T-helper 17 cell (primary cell): ENCODE measurements around the gene GPRC6A. TPM values are rescaled to one million over a fixed set of nuclear protein-coding genes. Genes with fewer than 3 reads are reported as not detected.
"Not testable (repeated sequence)": the region's sequence is repeated elsewhere in the genome, so short reads cannot be mapped to it uniquely, and the experiment has no call there.

Experiments used
- ATAC-seq: fragments of 150-1000 bp; cut with Tn5 transposase; 2 replicates; pipeline ENCODE4 v1.10.0; 2021; ENCODE audit warnings: mild to moderate bottlenecking, moderate library complexity
- DNase-seq, 3 donors: peaks; one replicate each; pipeline versions ENCODE4 v3.0.0 to v3.0.0-alpha.2; 2020 to 2021
- H3K9me3 ChIP-seq: one replicate; pipeline ENCODE4 v1.7.0; 2013; ENCODE audit warnings: low read length, mild to moderate bottlenecking; ENCODE audit not compliant: control insufficient read depth, poor library complexity, severe bottlenecking
- H3K27ac Mint-ChIP-seq: one replicate; pipeline ENCODE4 v1.8.0; 2022; ENCODE audit warnings: mild to moderate bottlenecking, moderate library complexity, mixed read lengths
- H3K27me3 Mint-ChIP-seq: one replicate; pipeline ENCODE4 v1.8.0; 2022; ENCODE audit warnings: mixed read lengths
- H3K36me3 Mint-ChIP-seq: one replicate; pipeline ENCODE4 v1.8.0; 2022; ENCODE audit warnings: low read depth, mixed read lengths
- H3K4me1 Mint-ChIP-seq: one replicate; pipeline ENCODE4 v1.8.0; 2022; ENCODE audit warnings: mild to moderate bottlenecking, mixed read lengths
- H3K4me3 Mint-ChIP-seq: one replicate; pipeline ENCODE4 v1.8.0; 2022; ENCODE audit warnings: mild to moderate bottlenecking, moderate library complexity, mixed read lengths
- total RNA-seq, 4 donors: library from RNA in 2 of 4; stranded (reverse) in 2 of 4; gene quantifications; one replicate each; pipeline ENCODE4 v1.2.3 and lab custom pipeline; 2022 to 2026

Gene GPRC6A
- not detected for total RNA-seq
- 0 reads per million in 2 donors for total RNA-seq (lab: John Stamatoyannopoulos, UW)

GRCh38 chr6:116828983-116829382 lies at the start of gene GPRC6A:
TSS of gene GPRC6A (minus strand) at chr6:116829083. CDS start at chr6:116829013, 70 bp downstream.
- no peak for ATAC-seq
- no peaks in the 10 kb centered on the region for H3K9me3 ChIP-seq
- Mint-ChIP-seq H3K27ac (no peak within 1 kb of the TSS), H3K4me1 (no peaks in the 10 kb centered on the region), H3K27me3 (no peaks in the 10 kb centered on the region), H3K4me3 (no peak within 1 kb of the TSS), H3K36me3 (no peaks in the 10 kb centered on the region)
- DNase-seq: no peak

GRCh38 chr6:116877743-116878142 lies 48.9 kb upstream of the GPRC6A start:
- no peak for ATAC-seq
- H3K36me3 Mint-ChIP-seq: peaks cover 3% of the 10 kb centered on the region
- peaks cover 9% of the 10 kb centered on the region for H3K4me1 Mint-ChIP-seq
- no peaks in the 10 kb centered on the region for H3K9me3 ChIP-seq
- no peak overlapping the region for H3K27ac Mint-ChIP-seq
- no peak for DNase-seq
- peaks cover 27% of the 10 kb centered on the region for H3K27me3 Mint-ChIP-seq
- H3K4me3 Mint-ChIP-seq: no peak overlapping the region

- Mint-ChIP-seq H3K36me3 (peaks cover 3% of the 10 kb centered on the region), H3K27ac (no peak within 1 kb of the TSS), H3K4me3 (peak within 1 kb of the TSS; percentile 63), H3K4me1 (peaks cover 9% of the 10 kb centered on the region), H3K27me3 (peaks cover 27% of the 10 kb centered on the region)
- no peaks in the 10 kb centered on the region for H3K9me3 ChIP-seq
- ATAC-seq (no peak), DNase-seq (no peak)
These were observed 48.0 kb upstream of the GPRC6A start, which contains the start of gene RFX6 for GRCh38 chr6:116876635-116877611. TSS of gene RFX6 (plus strand) at chr6:116877242. CDS start at chr6:116877276, 34 bp downstream.

GRCh38 chr6:116876107-116876506 lies 47.2 kb upstream of the GPRC6A start:
- Mint-ChIP-seq H3K4me1 (peaks cover 9% of the 10 kb centered on the region), H3K27me3 (peaks cover 27% of the 10 kb centered on the region), H3K36me3 (peaks cover 3% of the 10 kb centered on the region), H3K27ac (no peak overlapping the region), H3K4me3 (peak overlapping the region; percentile 63)
- no peak for ATAC-seq
- H3K9me3 ChIP-seq: no peaks in the 10 kb centered on the region
- DNase-seq: no peak

- Mint-ChIP-seq H3K4me3 (no peak overlapping the region), H3K36me3 (peaks cover 3% of the 10 kb centered on the region), H3K27ac (no peak overlapping the region), H3K4me1 (peaks cover 9% of the 10 kb centered on the region), H3K27me3 (peaks cover 25% of the 10 kb centered on the region)
- DNase-seq: no peak
- no peaks in the 10 kb centered on the region for H3K9me3 ChIP-seq
- ATAC-seq: no peak
These were observed 43.9 kb upstream of the GPRC6A start for GRCh38 chr6:116872771-116873170.

- Mint-ChIP-seq H3K27me3 (peaks cover 5% of the 10 kb centered on the region), H3K4me1 (no peaks in the 10 kb centered on the region), H3K36me3 (no peaks in the 10 kb centered on the region), H3K4me3 (no peak overlapping the region), H3K27ac (peak overlapping the region; percentile 37)
- ATAC-seq (no peak), DNase-seq (no peak)
- no peaks in the 10 kb centered on the region for H3K9me3 ChIP-seq
These were observed 37.5 kb upstream of the GPRC6A start for GRCh38 chr6:116866281-116866871.

- H3K27ac Mint-ChIP-seq: no peak overlapping the region
- peaks cover 2% of the 10 kb centered on the region for H3K36me3 Mint-ChIP-seq
- H3K27me3 Mint-ChIP-seq: no peaks in the 10 kb centered on the region
- no peak for DNase-seq
- H3K4me1 Mint-ChIP-seq: no peaks in the 10 kb centered on the region
- H3K9me3 ChIP-seq: no peaks in the 10 kb centered on the region
- no peak overlapping the region for H3K4me3 Mint-ChIP-seq
- no peak for ATAC-seq
These were observed 30.4 kb upstream of the GPRC6A start for GRCh38 chr6:116859264-116859663.

GRCh38 chr6:116858060-116858459 lies 29.2 kb upstream of the GPRC6A start:
- DNase-seq (no peak), ATAC-seq (no peak)
- Mint-ChIP-seq H3K36me3 (peaks cover 2% of the 10 kb centered on the region), H3K4me1 (no peaks in the 10 kb centered on the region), H3K27ac (no peak overlapping the region), H3K4me3 (no peak overlapping the region), H3K27me3 (no peaks in the 10 kb centered on the region)
- no peaks in the 10 kb centered on the region for H3K9me3 ChIP-seq

- H3K9me3 ChIP-seq: no peaks in the 10 kb centered on the region
- no peaks in the 10 kb centered on the region for H3K36me3 Mint-ChIP-seq
- no peak for ATAC-seq
- H3K4me1 Mint-ChIP-seq: no peaks in the 10 kb centered on the region
- DNase-seq: no peak
- H3K4me3 Mint-ChIP-seq: no peak overlapping the region
- H3K27ac Mint-ChIP-seq: no peak overlapping the region
- peaks cover 19% of the 10 kb centered on the region for H3K27me3 Mint-ChIP-seq
These were observed 18.3 kb upstream of the GPRC6A start for GRCh38 chr6:116847227-116847626.

GRCh38 chr6:116842459-116842858 lies 13.6 kb upstream of the GPRC6A start:
- no peaks in the 10 kb centered on the region for H3K9me3 ChIP-seq
- H3K27ac Mint-ChIP-seq: no peak overlapping the region
- no peak overlapping the region for H3K4me3 Mint-ChIP-seq
- no peaks in the 10 kb centered on the region for H3K4me1 Mint-ChIP-seq
- ATAC-seq (no peak), DNase-seq (no peak)
- peaks cover 7% of the 10 kb centered on the region for H3K27me3 Mint-ChIP-seq
- no peaks in the 10 kb centered on the region for H3K36me3 Mint-ChIP-seq

GRCh38 chr6:116840091-116840490 lies 11.2 kb upstream of the GPRC6A start:
- no peaks in the 10 kb centered on the region for H3K9me3 ChIP-seq
- DNase-seq (no peak), ATAC-seq (no peak)
- Mint-ChIP-seq H3K4me3 (no peak overlapping the region), H3K27me3 (peaks cover 7% of the 10 kb centered on the region), H3K27ac (no peak overlapping the region), H3K36me3 (no peaks in the 10 kb centered on the region), H3K4me1 (no peaks in the 10 kb centered on the region)

- ATAC-seq (no peak), DNase-seq (no peak)
- Mint-ChIP-seq H3K36me3 (no peaks in the 10 kb centered on the region), H3K27me3 (peaks cover 7% of the 10 kb centered on the region), H3K4me1 (no peaks in the 10 kb centered on the region), H3K4me3 (no peak overlapping the region), H3K27ac (no peak overlapping the region)
- H3K9me3 ChIP-seq: no peaks in the 10 kb centered on the region
These were observed 7.9 kb upstream of the GPRC6A start for GRCh38 chr6:116836606-116837342.

GRCh38 chr6:116834526-116834925 lies 5.6 kb upstream of the GPRC6A start:
- not testable (repeated sequence) for H3K4me1 Mint-ChIP-seq, ATAC-seq, H3K27ac Mint-ChIP-seq

More at GRCh38 chr6:116834526-116834925, 5.6 kb upstream of the GPRC6A start:
- not testable (repeated sequence) for H3K27me3 Mint-ChIP-seq, H3K9me3 ChIP-seq, H3K4me3 Mint-ChIP-seq, H3K36me3 Mint-ChIP-seq, DNase-seq
